Activated T-helper 17 cell treated with anti-CD3 and anti-CD28 coated beads, Interleukin-2, amount 50 U/mL, for 72 hours (primary cell): ENCODE measurements around the gene INTS11. TPM values are rescaled to one million over a fixed set of nuclear protein-coding genes. Genes with fewer than 3 reads are reported as not detected.
"Not testable (repeated sequence)": the region's sequence is repeated elsewhere in the genome, so short reads cannot be mapped to it uniquely, and the experiment has no call there.

Source experiments
- ATAC-seq: fragments of 150-1000 bp; cut with Tn5 transposase; replicated peaks from 2 replicates; pipeline ENCODE4 v1.10.0; 2021; ENCODE audit warnings: mild to moderate bottlenecking, moderate library complexity
- H3K27ac Mint-ChIP-seq: one replicate; pipeline ENCODE4 v1.8.0; 2022; ENCODE audit warnings: mixed read lengths
- H3K27me3 Mint-ChIP-seq: one replicate; pipeline ENCODE4 v1.8.0; 2022; ENCODE audit warnings: mixed read lengths
- H3K36me3 Mint-ChIP-seq: one replicate; pipeline ENCODE4 v1.8.0; 2022; ENCODE audit warnings: low read depth, mild to moderate bottlenecking, mixed read lengths
- H3K4me1 Mint-ChIP-seq: one replicate; pipeline ENCODE4 v1.8.0; 2022; ENCODE audit warnings: mixed read lengths
- H3K4me3 Mint-ChIP-seq: one replicate; pipeline ENCODE4 v1.8.0; 2022; ENCODE audit warnings: mild to moderate bottlenecking, mixed read lengths
- H3K9me3 Mint-ChIP-seq: one replicate; pipeline ENCODE4 v1.8.0; 2022; ENCODE audit warnings: mixed read lengths
- total RNA-seq, 2 donors: library from RNA; stranded (reverse); gene quantifications; one replicate each; pipeline ENCODE4 v1.2.3, GENCODE V29; 2022

The INTS11 gene
- total RNA-seq, 2 donors from 2014 or later: 122 to 125 TPM

- H3K4me1 Mint-ChIP-seq: peaks cover 13% of the 10 kb centered on the region
Observed at GRCh38 chr1:1320666-1321448, 3.6 kb downstream of the INTS11 start.

GRCh38 chr1:1319646-1319941, 4.9 kb downstream of the INTS11 start:
- H3K4me1 Mint-ChIP-seq: peaks cover 13% of the 10 kb centered on the region
- no peaks in the 10 kb centered on the region for H3K27me3 Mint-ChIP-seq
- H3K9me3 Mint-ChIP-seq: no peaks in the 10 kb centered on the region
- peaks cover 58% of the 10 kb centered on the region for H3K36me3 Mint-ChIP-seq
- ATAC-seq: no peak
- no peak overlapping the region for H3K27ac Mint-ChIP-seq
- no peak overlapping the region for H3K4me3 Mint-ChIP-seq

More at GRCh38 chr1:1320666-1321448, 3.6 kb downstream of the INTS11 start:
- H3K36me3 Mint-ChIP-seq: peaks cover 48% of the 10 kb centered on the region
- ATAC-seq: no peak
- H3K4me3 Mint-ChIP-seq: no peak overlapping the region
- H3K27me3 Mint-ChIP-seq: no peaks in the 10 kb centered on the region
- no peaks in the 10 kb centered on the region for H3K9me3 Mint-ChIP-seq
- no peak overlapping the region for H3K27ac Mint-ChIP-seq

GRCh38 chr1:1318777-1319645, 5.4 kb downstream of the INTS11 start:
- Mint-ChIP-seq H3K9me3 (no peaks in the 10 kb centered on the region), H3K36me3 (peaks cover 58% of the 10 kb centered on the region), H3K4me1 (peaks cover 13% of the 10 kb centered on the region), H3K27me3 (no peaks in the 10 kb centered on the region), H3K4me3 (no peak overlapping the region), H3K27ac (no peak overlapping the region)
- ATAC-seq: no peak

GRCh38 chr1:1318131-1318652, 6.3 kb downstream of the INTS11 start:
- no peaks in the 10 kb centered on the region for H3K27me3 Mint-ChIP-seq
- H3K27ac Mint-ChIP-seq: no peak overlapping the region
- H3K36me3 Mint-ChIP-seq: peaks cover 60% of the 10 kb centered on the region
- no peak overlapping the region for H3K4me3 Mint-ChIP-seq
- peaks cover 7% of the 10 kb centered on the region for H3K4me1 Mint-ChIP-seq
- ATAC-seq: no peak
- H3K9me3 Mint-ChIP-seq: no peaks in the 10 kb centered on the region

GRCh38 chr1:1317420-1317819, 7.0 kb downstream of the INTS11 start:
- ATAC-seq: no peak
- H3K4me1 Mint-ChIP-seq: peaks cover 5% of the 10 kb centered on the region

GRCh38 chr1:1316199-1316598, 8.3 kb downstream of the INTS11 start:
- H3K9me3 Mint-ChIP-seq, ATAC-seq, H3K27me3 Mint-ChIP-seq, H3K4me3 Mint-ChIP-seq, H3K27ac Mint-ChIP-seq, H3K4me1 Mint-ChIP-seq: not testable (repeated sequence)
- H3K36me3 Mint-ChIP-seq: peaks cover 72% of the 10 kb centered on the region

More at GRCh38 chr1:1317420-1317819, 7.0 kb downstream of the INTS11 start:
- H3K9me3 Mint-ChIP-seq: no peaks in the 10 kb centered on the region
- no peak overlapping the region for H3K4me3 Mint-ChIP-seq
- H3K36me3 Mint-ChIP-seq: peaks cover 67% of the 10 kb centered on the region
- H3K27me3 Mint-ChIP-seq: no peaks in the 10 kb centered on the region
- no peak overlapping the region for H3K27ac Mint-ChIP-seq

GRCh38 chr1:1315435-1315954, 9.0 kb downstream of the INTS11 start:
- Mint-ChIP-seq H3K9me3 (no peaks in the 10 kb centered on the region), H3K36me3 (peaks cover 74% of the 10 kb centered on the region), H3K4me3 (no peak overlapping the region), H3K27me3 (no peaks in the 10 kb centered on the region), H3K27ac (no peak overlapping the region), H3K4me1 (no peaks in the 10 kb centered on the region)
- no peak for ATAC-seq

- no peak for ATAC-seq
- Mint-ChIP-seq H3K9me3 (no peaks in the 10 kb centered on the region), H3K4me1 (no peaks in the 10 kb centered on the region), H3K27ac (peak overlapping the region; percentile 58), H3K27me3 (no peaks in the 10 kb centered on the region), H3K4me3 (no peak overlapping the region), H3K36me3 (peaks cover 70% of the 10 kb centered on the region)
Observed at GRCh38 chr1:1314678-1315335, 9.7 kb downstream of the INTS11 start.

- Mint-ChIP-seq H3K4me1 (no peaks in the 10 kb centered on the region), H3K4me3 (no peak overlapping the region), H3K27me3 (no peaks in the 10 kb centered on the region), H3K27ac (no peak overlapping the region), H3K36me3 (peaks cover 64% of the 10 kb centered on the region), H3K9me3 (no peaks in the 10 kb centered on the region)
- ATAC-seq: no peak
Observed at GRCh38 chr1:1314237-1314586, 10.2 kb downstream of the INTS11 start.

GRCh38 chr1:1313500-1314236, 10.8 kb downstream of the INTS11 start:
- peaks cover 58% of the 10 kb centered on the region for H3K36me3 Mint-ChIP-seq
- no peaks in the 10 kb centered on the region for H3K9me3 Mint-ChIP-seq
- H3K4me1 Mint-ChIP-seq: no peaks in the 10 kb centered on the region
- H3K27ac Mint-ChIP-seq: no peak overlapping the region
- H3K27me3 Mint-ChIP-seq: no peaks in the 10 kb centered on the region
- no peak overlapping the region for H3K4me3 Mint-ChIP-seq
- no peak for ATAC-seq

GRCh38 chr1:1312450-1313314, 11.8 kb downstream of the INTS11 start:
- H3K27ac Mint-ChIP-seq: no peak overlapping the region
- no peaks in the 10 kb centered on the region for H3K4me1 Mint-ChIP-seq
- no peak for ATAC-seq
- H3K36me3 Mint-ChIP-seq: peaks cover 49% of the 10 kb centered on the region
- no peaks in the 10 kb centered on the region for H3K9me3 Mint-ChIP-seq
- no peaks in the 10 kb centered on the region for H3K27me3 Mint-ChIP-seq
- H3K4me3 Mint-ChIP-seq: no peak overlapping the region

- Mint-ChIP-seq H3K4me1 (no peaks in the 10 kb centered on the region), H3K4me3 (peak overlapping the region; percentile 69), H3K27ac (no peak overlapping the region), H3K27me3 (no peaks in the 10 kb centered on the region), H3K9me3 (no peaks in the 10 kb centered on the region), H3K36me3 (peaks cover 38% of the 10 kb centered on the region)
- ATAC-seq: no peak
Observed at GRCh38 chr1:1311107-1312104, 13.1 kb downstream of the INTS11 start.
